Stromal cell of bone marrow (primary cell): Measurements from ENCODE around the gene ENO1.

Source experiments
- DNase-seq: peaks from one replicate; pipeline ENCODE4 v3.0.0-alpha.2; 2012; ENCODE audit warnings: low read depth

The ENO1 gene

GRCh38 chr1:8870616-8871538 lies 7.6 kb downstream of the ENO1 start:
- DNase-seq, result no peak

- no peak for DNase-seq
These were observed 8.4 kb downstream of the ENO1 start for GRCh38 chr1:8870103-8870502.

- DNase-seq, result no peak
These were observed 10.5 kb downstream of the ENO1 start for GRCh38 chr1:8867878-8868567.

- DNase-seq, result no peak
These were observed 11.6 kb downstream of the ENO1 start for GRCh38 chr1:8866792-8867415.

- no peak for DNase-seq
These were observed 12.2 kb downstream of the ENO1 start for GRCh38 chr1:8866173-8866791.

- no peak for DNase-seq
These were observed 13.7 kb downstream of the ENO1 start for GRCh38 chr1:8864713-8865344.

GRCh38 chr1:8863794-8864233 lies 14.7 kb downstream of the ENO1 start:
- no peak for DNase-seq

GRCh38 chr1:8863138-8863537 lies 15.3 kb downstream of the ENO1 start:
- DNase-seq, result no peak

GRCh38 chr1:8862528-8862927 lies 16.0 kb downstream of the ENO1 start:
- no peak for DNase-seq

GRCh38 chr1:8860738-8861516 lies 17.6 kb downstream of the ENO1 start:
- no peak for DNase-seq

- DNase-seq, result peak; percentile 45
These were observed 19.4 kb downstream of the ENO1 start for GRCh38 chr1:8858888-8859706.

- DNase-seq, result peak; percentile 75
These were observed 20.3 kb downstream of the ENO1 start for GRCh38 chr1:8858112-8858668.

- no peak for DNase-seq
These were observed 21.6 kb downstream of the ENO1 start for GRCh38 chr1:8856689-8857412.

GRCh38 chr1:8854240-8854639 lies 24.2 kb downstream of the ENO1 start:
- no peak for DNase-seq

GRCh38 chr1:8851060-8851459 lies 27.4 kb downstream of the ENO1 start:
- DNase-seq, result no peak

- peak; percentile 84 for DNase-seq
These were observed 29.7 kb downstream of the ENO1 start for GRCh38 chr1:8848663-8849386.

GRCh38 chr1:8847990-8848389 lies 30.5 kb downstream of the ENO1 start:
- DNase-seq, result no peak

- no peak for DNase-seq
These were observed 32.2 kb downstream of the ENO1 start for GRCh38 chr1:8846263-8846662.
